HepG2 (cell line): ENCODE data around the gene CH25H. TPM values are rescaled to one million over a fixed set of nuclear protein-coding genes. Genes with fewer than 3 reads are reported as not detected.

Experiments used
- CC2D1A ChIP-seq: sonication (generic); formaldehyde crosslinking; IDR thresholded peaks from 2 replicates; pipeline ENCODE4 v1.8.1; 2023; ENCODE audit warnings: mild to moderate bottlenecking, missing genetic modification reagents
- JARID2 ChIP-seq: sonication (generic); formaldehyde crosslinking; IDR thresholded peaks from 2 replicates; pipeline ENCODE4 v1.8.1; 2023; ENCODE audit warnings: missing genetic modification reagents, inconsistent platforms; ENCODE audit not compliant: insufficient replicate concordance
- KDM4B ChIP-seq: sonication (generic); formaldehyde crosslinking; IDR thresholded peaks from 2 replicates; pipeline ENCODE4 v1.4.0; 2020; ENCODE audit warnings: missing genetic modification reagents
- MTF2 ChIP-seq: sonication (generic); formaldehyde crosslinking; IDR thresholded peaks from 2 replicates; pipeline ENCODE4 v1.5.0; 2020; ENCODE audit warnings: missing genetic modification reagents, borderline replicate concordance
- NAIF1 ChIP-seq: sonication (generic); formaldehyde crosslinking; IDR thresholded peaks from 2 replicates; pipeline ENCODE4 v1.5.0; 2020; ENCODE audit warnings: mild to moderate bottlenecking, missing genetic modification reagents, borderline replicate concordance
- NR2F6 ChIP-seq, 2 experiments: IDR thresholded peaks; 2 replicates each; pipeline ENCODE4 v1.6.1; 2016; ENCODE audit warnings: antibody characterized with exemption in 1 of 2, mild to moderate bottlenecking in 1 of 2
- RFX3 ChIP-seq: IDR thresholded peaks from 2 replicates; pipeline ENCODE4 v1.6.1; 2016; ENCODE audit warnings: missing biosample characterization, missing genetic modification reagents
- TMF1 ChIP-seq: sonication (generic); formaldehyde crosslinking; IDR thresholded peaks from 2 replicates; pipeline ENCODE4 v1.8.1; 2022; ENCODE audit warnings: low read depth, missing genetic modification reagents
- ZBTB44 ChIP-seq: sonication (generic); formaldehyde crosslinking; IDR thresholded peaks from 2 replicates; pipeline ENCODE4 v1.4.0; 2020; ENCODE audit warnings: missing genetic modification reagents
- ZKSCAN8 ChIP-seq: IDR thresholded peaks from 2 replicates; pipeline ENCODE4 v1.6.1; 2016; ENCODE audit warnings: borderline replicate concordance, missing genetic modification reagents, missing compliant biosample characterization
- ZMAT3 ChIP-seq: sonication (generic); formaldehyde crosslinking; conservative IDR thresholded peaks from 2 replicates; pipeline ENCODE4 v1.7.0; 2021; ENCODE audit warnings: missing genetic modification reagents
- ZNF20 ChIP-seq: sonication (generic); formaldehyde crosslinking; IDR thresholded peaks from 2 replicates; pipeline ENCODE4 v1.4.0; 2020; ENCODE audit warnings: mild to moderate bottlenecking, moderate library complexity, missing genetic modification reagents
- ZNF263 ChIP-seq: sonication (generic); formaldehyde crosslinking; IDR thresholded peaks from 2 replicates; pipeline ENCODE4 v1.4.0; 2020; ENCODE audit warnings: missing genetic modification reagents
- ZNF34 ChIP-seq: sonication (generic); formaldehyde crosslinking; IDR thresholded peaks from 2 replicates; pipeline ENCODE4 v1.4.0; 2020; ENCODE audit warnings: mild to moderate bottlenecking, missing genetic modification reagents, borderline replicate concordance
- ZNF496 ChIP-seq: sonication (generic); formaldehyde crosslinking; IDR thresholded peaks from 2 replicates; pipeline ENCODE4 v1.8.1; 2023; ENCODE audit warnings: mild to moderate bottlenecking, moderate library complexity, missing genetic modification reagents; ENCODE audit not compliant: insufficient replicate concordance
- ZNF790 ChIP-seq: sonication (generic); formaldehyde crosslinking; IDR thresholded peaks from 2 replicates; pipeline ENCODE4 v1.8.0; 2022; ENCODE audit warnings: missing genetic modification reagents, mild to moderate bottlenecking, borderline replicate concordance
- ZNF792 ChIP-seq: IDR thresholded peaks from 2 replicates; pipeline ENCODE4 v1.6.1; 2016
- ZNF800 ChIP-seq: sonication (generic); formaldehyde crosslinking; IDR thresholded peaks from 2 replicates; pipeline ENCODE4 v1.4.0; 2020; ENCODE audit warnings: missing genetic modification reagents
- ZSCAN25 ChIP-seq: sonication (generic); formaldehyde crosslinking; IDR thresholded peaks from 2 replicates; pipeline ENCODE4 v1.8.0; 2022; ENCODE audit warnings: mild to moderate bottlenecking, missing genetic modification reagents
- polyA plus RNA-seq, 8 experiments: library from polyadenylated mRNA; depleted of rRNA in 3 of 8; stranded (reverse) in 7 of 8; unstranded in 1 of 8; fragments of >200 nt; fragmentation: Illumina TruSeq in 4 of 8; extraction: Trizol in 4 of 8; gene quantifications; 2 replicates each; pipeline versions ENCODE4 v1.2.1 to v1.2.3, GENCODE V29; 2011 to 2016; ENCODE audit warnings: low read depth in 4 of 8, missing spikeins in 1 of 8, mixed read lengths in 1 of 8; ENCODE audit not compliant: insufficient read depth in 1 of 8
- total RNA-seq, 5 experiments: library from RNA; depleted of rRNA; stranded (reverse); fragments of >200 nt; fragmentation: Illumina TruSeq; extraction: Trizol; gene quantifications; 2 replicates each; pipeline ENCODE4 v1.2.3, GENCODE V29; 2016; ENCODE audit warnings: low read depth in 1 of 5
- TF ChIP-seq, protein P1 (sequence below): sonication (generic); formaldehyde crosslinking; IDR thresholded peaks from 2 replicates; pipeline ENCODE4 v1.4.0; 2020; ENCODE audit warnings: missing genetic modification reagents
- TF ChIP-seq, protein P2 (sequence below): sonication (generic); formaldehyde crosslinking; IDR thresholded peaks from 2 replicates; pipeline ENCODE4 v1.5.0; 2020; ENCODE audit warnings: mild to moderate bottlenecking, missing genetic modification reagents, moderate library complexity

Gene CH25H
- total and polyA plus RNA-seq, 2 of the 13 experiments (the other 11 are each of a cell fraction or from before 2014, with no cell fraction given) = not detected

- TF ChIP-seq ZNF800 (CRISPR knock-in tag) (no peak), KDM4B (CRISPR knock-in tag) (no peak), MTF2 (no peak), ZMAT3 (CRISPR knock-in tag) (no peak), ZNF20 (CRISPR knock-in tag) (no peak), ZNF496 (CRISPR knock-in tag) (no peak), ZKSCAN8 (CRISPR knock-in tag) (no peak), CC2D1A (no peak), TMF1 (no peak), NAIF1 (CRISPR knock-in tag) (no peak), ZNF263 (CRISPR knock-in tag) (no peak; the same call in 1 of the 2 replicates), RFX3 (CRISPR knock-in tag) (no peak), NR2F6 (IDR thresholded peaks at IDR 0.05) (no peak), NR2F6 (CRISPR knock-in tag; IDR thresholded peaks at IDR 0.05) (no peak), JARID2 (CRISPR knock-in tag) (no peak), ZNF34 (CRISPR knock-in tag) (no peak), ZSCAN25 (CRISPR knock-in tag) (no peak), ZNF792 (CRISPR knock-in tag) (no peak), ZBTB44 (CRISPR knock-in tag) (0 out of 2 replicates have a peak, but pooled peaks have one; percentile 21), ZNF790 (CRISPR knock-in tag) (no peak)
- TF ChIP-seq, protein P1, sequence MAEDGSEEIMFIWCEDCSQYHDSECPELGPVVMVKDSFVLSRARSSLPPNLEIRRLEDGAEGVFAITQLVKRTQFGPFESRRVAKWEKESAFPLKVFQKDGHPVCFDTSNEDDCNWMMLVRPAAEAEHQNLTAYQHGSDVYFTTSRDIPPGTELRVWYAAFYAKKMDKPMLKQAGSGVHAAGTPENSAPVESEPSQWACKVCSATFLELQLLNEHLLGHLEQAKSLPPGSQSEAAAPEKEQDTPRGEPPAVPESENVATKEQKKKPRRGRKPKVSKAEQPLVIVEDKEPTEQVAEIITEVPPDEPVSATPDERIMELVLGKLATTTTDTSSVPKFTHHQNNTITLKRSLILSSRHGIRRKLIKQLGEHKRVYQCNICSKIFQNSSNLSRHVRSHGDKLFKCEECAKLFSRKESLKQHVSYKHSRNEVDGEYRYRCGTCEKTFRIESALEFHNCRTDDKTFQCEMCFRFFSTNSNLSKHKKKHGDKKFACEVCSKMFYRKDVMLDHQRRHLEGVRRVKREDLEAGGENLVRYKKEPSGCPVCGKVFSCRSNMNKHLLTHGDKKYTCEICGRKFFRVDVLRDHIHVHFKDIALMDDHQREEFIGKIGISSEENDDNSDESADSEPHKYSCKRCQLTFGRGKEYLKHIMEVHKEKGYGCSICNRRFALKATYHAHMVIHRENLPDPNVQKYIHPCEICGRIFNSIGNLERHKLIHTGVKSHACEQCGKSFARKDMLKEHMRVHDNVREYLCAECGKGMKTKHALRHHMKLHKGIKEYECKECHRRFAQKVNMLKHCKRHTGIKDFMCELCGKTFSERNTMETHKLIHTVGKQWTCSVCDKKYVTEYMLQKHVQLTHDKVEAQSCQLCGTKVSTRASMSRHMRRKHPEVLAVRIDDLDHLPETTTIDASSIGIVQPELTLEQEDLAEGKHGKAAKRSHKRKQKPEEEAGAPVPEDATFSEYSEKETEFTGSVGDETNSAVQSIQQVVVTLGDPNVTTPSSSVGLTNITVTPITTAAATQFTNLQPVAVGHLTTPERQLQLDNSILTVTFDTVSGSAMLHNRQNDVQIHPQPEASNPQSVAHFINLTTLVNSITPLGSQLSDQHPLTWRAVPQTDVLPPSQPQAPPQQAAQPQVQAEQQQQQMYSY (CRISPR knock-in tag) = no peak
- TF ChIP-seq, protein P2, sequence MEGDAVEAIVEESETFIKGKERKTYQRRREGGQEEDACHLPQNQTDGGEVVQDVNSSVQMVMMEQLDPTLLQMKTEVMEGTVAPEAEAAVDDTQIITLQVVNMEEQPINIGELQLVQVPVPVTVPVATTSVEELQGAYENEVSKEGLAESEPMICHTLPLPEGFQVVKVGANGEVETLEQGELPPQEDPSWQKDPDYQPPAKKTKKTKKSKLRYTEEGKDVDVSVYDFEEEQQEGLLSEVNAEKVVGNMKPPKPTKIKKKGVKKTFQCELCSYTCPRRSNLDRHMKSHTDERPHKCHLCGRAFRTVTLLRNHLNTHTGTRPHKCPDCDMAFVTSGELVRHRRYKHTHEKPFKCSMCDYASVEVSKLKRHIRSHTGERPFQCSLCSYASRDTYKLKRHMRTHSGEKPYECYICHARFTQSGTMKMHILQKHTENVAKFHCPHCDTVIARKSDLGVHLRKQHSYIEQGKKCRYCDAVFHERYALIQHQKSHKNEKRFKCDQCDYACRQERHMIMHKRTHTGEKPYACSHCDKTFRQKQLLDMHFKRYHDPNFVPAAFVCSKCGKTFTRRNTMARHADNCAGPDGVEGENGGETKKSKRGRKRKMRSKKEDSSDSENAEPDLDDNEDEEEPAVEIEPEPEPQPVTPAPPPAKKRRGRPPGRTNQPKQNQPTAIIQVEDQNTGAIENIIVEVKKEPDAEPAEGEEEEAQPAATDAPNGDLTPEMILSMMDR (CRISPR knock-in tag) = peak; percentile 31
Observed at GRCh38 chr10:89251409-89252224, 44.5 kb upstream of the CH25H start, which contains the start of gene LIPA (continued).
